Cortex of kidney (tissue), 1 donor: ENCODE results near the gene NOSIP.

Experiments used
- DNase-seq: peaks from one replicate; lab custom pipeline; 2025; lab: John Stamatoyannopoulos, UW

The NOSIP gene

GRCh38 chr19:49573009-49573408 is 7.3 kb downstream of the NOSIP start:
- DNase-seq: no peak

DNA sequence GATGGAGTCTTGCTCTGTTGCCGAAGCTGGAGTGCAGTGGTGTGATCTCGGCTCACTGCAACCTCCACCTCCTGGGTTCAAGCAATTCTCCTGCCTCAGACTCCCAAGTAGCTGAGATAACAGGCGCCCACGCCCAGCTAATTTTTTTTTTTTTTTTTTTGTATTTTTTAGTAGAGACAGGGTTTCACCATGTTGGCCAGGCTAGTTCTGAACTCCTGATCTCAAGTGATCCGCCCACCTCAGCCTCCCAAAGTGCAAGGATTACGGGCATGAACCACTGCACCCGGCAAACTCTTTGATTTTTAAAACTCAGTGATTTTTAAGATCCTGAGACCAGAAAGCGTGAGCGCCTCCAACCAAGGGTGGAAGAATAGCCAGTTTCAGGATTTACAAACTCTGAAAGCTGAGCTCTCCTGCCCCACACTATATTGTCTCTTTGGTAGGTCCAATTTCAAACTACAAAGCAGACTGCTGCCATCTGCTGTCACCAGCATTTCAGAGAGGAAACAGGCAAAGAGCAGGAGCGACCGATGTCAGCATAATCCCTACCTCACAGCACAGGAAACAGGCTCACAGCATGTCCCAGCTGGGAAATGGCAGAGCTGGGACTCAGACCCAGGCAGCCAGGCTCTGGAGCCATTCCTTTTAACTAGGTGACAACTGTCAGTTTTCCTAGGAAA is 9.2 kb downstream of the NOSIP start:
- no peak for DNase-seq

GRCh38 chr19:49570138-49570856 is 10.1 kb downstream of the NOSIP start:
- no peak for DNase-seq

DNA sequence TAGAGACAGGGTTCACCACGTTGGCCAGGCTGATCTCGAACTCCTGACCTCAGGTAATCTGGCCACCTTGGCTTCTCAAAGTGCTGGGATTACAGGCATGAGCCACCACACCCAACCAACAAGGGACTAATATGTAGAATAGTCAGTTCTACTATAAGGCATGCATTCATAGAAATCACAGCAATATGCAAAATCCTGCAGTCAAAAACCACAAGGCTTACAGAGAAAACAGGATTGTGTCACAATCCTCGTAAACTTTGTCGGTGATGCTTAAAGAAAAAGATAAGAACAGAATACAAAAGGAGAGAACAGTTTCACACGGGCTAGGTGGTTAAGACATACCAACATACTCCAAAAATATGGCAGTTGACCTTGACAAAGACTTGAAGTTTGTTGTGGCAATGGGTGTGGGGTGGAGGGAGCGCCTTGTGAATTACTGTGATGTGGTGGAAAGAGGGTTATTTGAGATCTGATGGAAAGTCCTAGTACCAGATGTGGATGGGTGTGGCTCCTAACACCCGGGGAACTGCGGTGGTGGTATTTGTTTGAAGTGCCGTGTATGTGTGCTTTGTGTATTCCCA is 12.4 kb downstream of the NOSIP start:
- no peak for DNase-seq

GRCh38 chr19:49566302-49566701 is 14.1 kb downstream of the NOSIP start:
- DNase-seq: no peak

DNA sequence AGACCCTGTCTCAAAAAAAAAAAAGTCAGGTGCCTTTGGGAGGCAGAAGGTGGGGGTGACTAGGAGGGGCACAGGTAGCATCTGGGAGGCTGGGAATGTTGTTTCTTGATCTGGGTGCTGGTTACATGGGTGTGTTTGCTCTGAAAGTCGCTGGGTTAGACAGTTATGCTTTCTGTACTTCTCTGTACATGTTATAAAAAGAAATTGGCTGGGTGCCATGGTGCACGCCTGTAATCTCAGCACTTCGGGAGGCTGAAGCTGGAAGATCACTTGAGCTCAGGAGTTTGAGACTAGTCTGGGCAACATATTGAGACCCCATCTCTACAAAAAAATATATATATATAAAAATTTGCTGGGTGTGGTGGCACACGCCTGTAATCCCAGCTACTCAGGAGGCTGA is 15.1 kb downstream of the NOSIP start:
- no peak for DNase-seq

GRCh38 chr19:49564616-49565045 is 15.7 kb downstream of the NOSIP start:
- DNase-seq: no peak

DNA sequence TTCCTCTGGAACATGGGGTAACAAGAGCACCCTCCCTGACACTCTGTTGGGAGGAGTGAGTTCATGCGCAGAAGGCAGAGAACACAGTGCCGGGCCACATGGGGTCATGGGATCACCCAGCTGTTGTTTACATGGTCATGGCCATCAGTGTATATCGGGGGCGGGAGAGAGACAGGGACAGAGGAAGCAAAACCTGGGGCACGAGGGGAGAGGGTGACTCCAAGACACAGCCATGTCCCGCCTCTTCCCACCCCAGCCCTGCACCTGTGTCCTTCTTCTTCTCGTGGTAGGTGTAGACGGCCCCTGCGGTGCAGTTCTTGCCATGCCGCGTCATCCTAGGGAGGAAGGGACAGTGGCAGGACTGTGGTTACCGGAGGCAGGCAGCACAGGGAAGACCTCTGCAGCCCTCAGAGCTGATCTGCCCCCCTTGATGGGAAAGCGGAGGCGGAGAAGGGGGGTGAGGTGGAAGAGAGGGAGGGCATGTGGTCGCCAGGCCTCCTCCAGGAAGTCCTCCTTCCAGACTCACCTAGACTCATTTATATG is 19.9 kb downstream of the NOSIP start:
- no peak for DNase-seq

- no peak for DNase-seq
Observed at GRCh38 chr19:49559928-49560327, 20.4 kb downstream of the NOSIP start.

- DNase-seq: no peak
Observed at GRCh38 chr19:49559443-49559842, 20.9 kb downstream of the NOSIP start.

DNA sequence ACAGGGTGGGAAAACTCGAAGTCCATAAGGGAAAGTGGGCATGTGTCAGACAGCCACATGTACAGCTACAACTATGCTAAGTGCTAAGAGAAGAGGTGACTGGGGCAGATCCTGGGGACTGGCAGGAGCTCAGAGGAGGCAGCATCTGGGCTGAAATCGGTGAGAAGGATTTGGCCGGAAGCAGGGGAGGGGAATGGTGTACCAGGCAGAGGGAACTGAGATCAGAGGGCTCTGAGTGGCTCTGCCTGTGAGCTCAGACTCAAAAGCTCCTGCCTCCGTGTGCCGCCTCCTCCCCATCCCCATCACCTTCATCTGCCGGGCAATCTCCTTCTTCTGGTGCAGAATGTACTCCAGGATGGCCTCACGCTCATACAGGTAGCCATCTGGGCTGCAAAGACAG is 21.8 kb downstream of the NOSIP start:
- no peak for DNase-seq

DNA sequence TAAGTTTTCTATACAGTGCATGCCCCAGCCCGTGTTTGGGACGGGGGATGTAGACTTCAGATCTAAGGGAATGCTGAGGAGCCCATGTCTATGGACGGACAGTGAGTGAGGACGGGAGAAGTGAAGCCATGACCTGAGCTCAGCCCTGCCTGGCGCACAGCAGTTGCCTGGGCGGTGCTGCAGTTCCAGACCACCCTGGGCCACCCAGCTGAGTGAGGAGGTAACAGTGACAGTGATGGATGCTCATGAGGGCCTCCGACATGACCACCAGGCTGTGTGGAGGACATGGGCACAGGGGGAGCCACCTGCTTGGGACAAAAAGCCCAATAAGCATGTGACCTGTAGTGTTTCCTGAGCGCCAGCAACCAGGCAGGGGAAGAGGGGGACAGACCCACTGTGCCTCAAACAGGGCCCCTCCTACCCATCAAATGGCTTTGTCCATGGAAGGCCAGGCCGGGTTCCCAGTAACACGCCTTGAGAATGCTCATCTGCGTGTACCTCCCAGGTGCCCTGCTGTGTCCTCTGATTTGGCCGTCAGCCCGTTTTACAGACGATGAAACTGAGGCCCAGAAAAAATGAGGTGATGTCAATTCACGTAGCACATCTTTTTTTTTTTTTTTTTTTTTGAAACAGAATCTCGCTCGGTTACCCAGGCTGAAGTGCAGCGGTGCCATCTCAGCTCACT is 22.6 kb downstream of the NOSIP start:
- no peak for DNase-seq

- no peak for DNase-seq
Observed at GRCh38 chr19:49556412-49557398, 23.7 kb downstream of the NOSIP start.

GRCh38 chr19:49555600-49556411 is 24.6 kb downstream of the NOSIP start:
- DNase-seq: no peak

DNA sequence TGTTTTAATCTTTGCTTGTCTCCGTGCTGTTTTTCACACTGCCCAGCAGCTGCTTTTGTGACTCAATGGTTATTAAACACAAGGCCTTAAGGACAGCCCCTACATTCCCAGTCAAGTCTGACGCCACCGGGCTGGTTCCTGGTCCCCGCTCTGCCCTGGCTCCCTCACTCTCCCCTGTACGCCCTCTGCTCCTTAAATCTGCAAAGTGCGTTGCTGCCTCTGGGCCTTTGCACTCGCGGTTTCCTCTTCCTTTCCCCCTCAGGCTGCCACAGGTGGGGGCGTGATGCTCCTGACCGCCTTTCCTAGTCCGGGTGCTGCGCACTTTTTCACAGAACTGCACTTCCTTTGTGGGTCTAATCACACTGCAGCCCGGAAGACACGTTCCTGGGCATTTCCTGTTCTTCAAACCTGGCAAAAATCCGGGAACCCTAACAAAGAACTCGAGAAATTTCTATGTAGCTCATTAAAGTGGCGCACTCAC is 25.6 kb downstream of the NOSIP start:
- no peak for DNase-seq

DNA sequence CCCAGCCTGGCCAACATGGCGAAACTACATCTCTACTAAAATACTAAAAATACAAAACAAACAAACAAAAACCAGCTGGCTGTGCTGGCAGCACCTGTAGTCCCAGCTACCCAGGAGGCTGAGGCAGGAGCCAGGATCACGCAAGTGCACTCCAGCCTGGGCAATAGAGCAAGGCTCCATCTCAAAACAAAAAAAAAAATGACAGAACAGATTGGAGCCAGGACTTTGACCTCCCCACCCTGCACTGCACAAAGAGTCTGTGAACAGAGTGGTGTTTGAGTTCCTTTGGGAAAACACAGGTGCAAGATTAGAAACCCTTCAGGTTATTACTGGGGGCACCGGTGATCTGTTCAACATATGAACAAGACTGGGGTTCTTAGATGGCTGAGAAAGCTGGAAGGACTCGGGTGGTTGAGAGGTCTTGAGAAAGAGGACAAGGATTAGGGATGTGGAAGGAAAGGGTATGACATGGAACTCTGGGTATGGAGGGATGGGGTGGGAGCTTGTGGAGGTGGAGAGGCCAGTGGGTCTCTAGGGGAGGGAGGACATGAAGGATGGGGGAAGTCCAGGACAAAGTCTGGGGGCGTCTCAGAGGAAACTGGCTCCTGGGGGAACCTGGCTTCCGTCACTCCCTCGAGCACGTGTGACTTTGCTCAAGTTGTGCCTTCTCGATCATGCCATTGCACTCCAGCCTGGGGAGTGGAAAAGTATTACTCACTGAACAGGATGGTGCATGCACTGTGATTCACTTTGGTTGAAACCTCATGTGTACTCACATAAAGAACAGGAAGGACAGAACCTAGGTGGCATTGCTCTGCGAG is 26.7 kb downstream of the NOSIP start:
- no peak for DNase-seq

DNA sequence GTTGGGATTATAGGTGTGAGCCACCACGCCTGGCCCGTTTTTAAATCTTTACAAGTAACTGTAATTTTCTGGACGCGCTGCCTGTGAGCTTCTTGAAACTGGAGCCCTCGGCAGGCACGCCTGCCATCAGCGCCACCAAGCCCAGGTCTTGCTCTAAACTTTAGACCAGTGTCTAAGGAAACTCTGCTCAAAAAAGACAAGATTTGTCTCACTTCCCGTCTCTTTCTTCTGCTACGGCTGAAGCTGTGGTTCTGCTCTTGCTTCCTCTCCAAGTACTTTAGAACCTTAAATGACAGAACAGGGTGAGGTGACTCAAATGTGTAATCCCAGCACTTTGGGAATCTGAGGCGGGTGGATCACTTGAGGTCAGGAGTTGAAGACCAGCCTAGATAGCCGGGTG is 27.6 kb downstream of the NOSIP start:
- no peak for DNase-seq

GRCh38 chr19:49551531-49551930 is 28.8 kb downstream of the NOSIP start:
- DNase-seq: no peak

DNA sequence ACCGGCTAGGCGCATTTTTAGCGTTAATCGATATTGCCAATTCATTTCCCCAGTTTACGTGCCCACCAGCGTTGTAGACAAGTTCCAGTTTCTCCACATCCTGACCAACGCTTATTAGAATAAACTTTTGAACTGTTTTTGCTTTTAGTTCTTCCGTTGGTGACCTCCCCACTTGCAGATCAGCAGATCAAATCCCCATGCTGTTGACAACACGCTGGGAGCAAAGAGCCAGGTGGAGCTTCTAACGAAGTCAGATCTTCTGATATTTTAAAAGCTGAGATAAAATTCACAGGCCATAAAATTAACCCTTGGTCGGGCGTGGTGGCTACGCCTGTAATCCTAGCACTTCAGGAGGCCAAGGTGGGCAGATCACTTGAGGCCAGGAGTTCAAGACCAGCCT is 31.3 kb downstream of the NOSIP start:
- no peak for DNase-seq
